H9 (cell line): ENCODE data around the gene LENG1. TPM values are rescaled to one million over a fixed set of nuclear protein-coding genes. Genes with fewer than 3 reads are reported as not detected.
"Not testable (repeated sequence)": the region's sequence is repeated elsewhere in the genome, so short reads cannot be mapped to it uniquely, and the experiment has no call there.

Experiments used
- DNase-seq: peaks from one replicate; pipeline ENCODE4 v3.0.0-alpha.2; 2017
- H2AFZ ChIP-seq: one replicate; pipeline ENCODE4 v1.6.1; 2013; ENCODE audit warnings: mild to moderate bottlenecking, low read length, control low read depth, moderate library complexity
- H2AK5ac ChIP-seq: 2 replicates; pipeline ENCODE4 v1.6.1; 2013; ENCODE audit warnings: low read length, control low read depth, mixed read lengths; ENCODE audit not compliant: insufficient read length
- H2BK120ac ChIP-seq: one replicate; pipeline ENCODE4 v1.6.1; 2013; ENCODE audit warnings: low read depth, mild to moderate bottlenecking, low read length, control low read depth, inconsistent platforms; ENCODE audit not compliant: poor library complexity, severe bottlenecking
- H2BK12ac ChIP-seq: 2 replicates; pipeline ENCODE4 v1.6.1; 2013; ENCODE audit warnings: low read length, control low read depth, mixed read lengths, low read depth; ENCODE audit not compliant: insufficient read length
- H2BK15ac ChIP-seq: 2 replicates; pipeline ENCODE4 v1.6.1; 2013; ENCODE audit warnings: low read depth, low read length, control low read depth
- H2BK20ac ChIP-seq: one replicate; pipeline ENCODE4 v1.6.1; 2013; ENCODE audit warnings: low read depth, mild to moderate bottlenecking, low read length, control low read depth, inconsistent platforms; ENCODE audit not compliant: poor library complexity, severe bottlenecking
- H2BK5ac ChIP-seq: 2 replicates; pipeline ENCODE4 v1.6.1; 2013; ENCODE audit warnings: low read length, control low read depth, mixed read lengths; ENCODE audit not compliant: insufficient read length
- H3K14ac ChIP-seq: 2 replicates; pipeline ENCODE4 v1.6.1; 2013; ENCODE audit warnings: low read length, control low read depth; ENCODE audit not compliant: insufficient read depth
- H3K18ac ChIP-seq: 2 replicates; pipeline ENCODE4 v1.6.1; 2013; ENCODE audit warnings: low read depth, mild to moderate bottlenecking, mixed read lengths, low read length, control low read depth; ENCODE audit not compliant: insufficient read length
- H3K23ac ChIP-seq: 2 replicates; pipeline ENCODE4 v1.6.1; 2013; ENCODE audit warnings: low read length, control low read depth, mixed read lengths, low read depth; ENCODE audit not compliant: insufficient read length
- H3K23me2 ChIP-seq: 2 replicates; pipeline ENCODE4 v1.6.1; 2013; ENCODE audit warnings: low read depth, mild to moderate bottlenecking, mixed read lengths, low read length, control low read depth; ENCODE audit not compliant: insufficient read length, poor library complexity, severe bottlenecking
- H3K27ac ChIP-seq: 2 replicates; pipeline ENCODE4 v1.5.1; 2013; ENCODE audit warnings: low read length, control low read depth, mixed read lengths, low read depth; ENCODE audit not compliant: insufficient read length
- H3K27me3 ChIP-seq: 2 replicates; pipeline ENCODE4 v1.6.1; 2013; ENCODE audit warnings: low read length, control low read depth, inconsistent platforms; ENCODE audit not compliant: insufficient read depth
- H3K4ac ChIP-seq: 2 replicates; pipeline ENCODE4 v1.6.1; 2013; ENCODE audit warnings: low read depth, mild to moderate bottlenecking, control low read depth, inconsistent platforms, low read length, moderate library complexity
- H3K4me1 ChIP-seq: 2 replicates; pipeline ENCODE4 v1.6.1; 2013; ENCODE audit warnings: low read length, control low read depth, inconsistent platforms; ENCODE audit not compliant: insufficient read depth
- H3K4me2 ChIP-seq: 2 replicates; pipeline ENCODE4 v1.6.1; 2013; ENCODE audit warnings: low read length, control low read depth, mixed read lengths; ENCODE audit not compliant: insufficient read length, insufficient read depth
- H3K56ac ChIP-seq: 2 replicates; pipeline ENCODE4 v1.6.1; 2013; ENCODE audit warnings: low read depth, mild to moderate bottlenecking, mixed read lengths, low read length, control low read depth; ENCODE audit not compliant: insufficient read length
- H3K79me1 ChIP-seq: 2 replicates; pipeline ENCODE4 v1.6.1; 2013; ENCODE audit warnings: low read depth, mild to moderate bottlenecking, moderate library complexity, low read length, control low read depth, inconsistent platforms; ENCODE audit not compliant: insufficient read depth, poor library complexity, severe bottlenecking
- H3K79me2 ChIP-seq: 2 replicates; pipeline ENCODE4 v1.6.1; 2013; ENCODE audit warnings: low read length, control low read depth, inconsistent platforms; ENCODE audit not compliant: insufficient read depth
- H3K9ac ChIP-seq: 2 replicates; pipeline ENCODE4 v1.6.1; 2013; ENCODE audit warnings: low read length, control low read depth, mixed read lengths; ENCODE audit not compliant: insufficient read length; ENCODE audit errors: extremely low read depth
- H3K9me3 ChIP-seq: one replicate; pipeline ENCODE4 v1.6.1; 2013; ENCODE audit warnings: low read depth, low read length, inconsistent platforms; ENCODE audit not compliant: control insufficient read depth
- H3T11ph ChIP-seq: one replicate; pipeline ENCODE4 v1.6.1; 2013; ENCODE audit warnings: mild to moderate bottlenecking, low read length, control low read depth, inconsistent platforms
- H4K20me1 ChIP-seq: one replicate; pipeline ENCODE4 v1.6.1; 2013; ENCODE audit not compliant: control insufficient read depth, insufficient read length, insufficient read depth
- H4K5ac ChIP-seq: 2 replicates; pipeline ENCODE4 v1.6.1; 2013; ENCODE audit warnings: low read depth, mild to moderate bottlenecking, mixed read lengths, low read length, control low read depth; ENCODE audit not compliant: insufficient read length
- H4K8ac ChIP-seq: replicated peaks from 2 replicates; pipeline ENCODE4 v1.6.1; 2013; ENCODE audit warnings: low read length, control low read depth, mixed read lengths, low read depth; ENCODE audit not compliant: insufficient read length
- H4K91ac ChIP-seq: 2 replicates; pipeline ENCODE4 v1.6.1; 2013; ENCODE audit warnings: low read depth, mild to moderate bottlenecking, moderate library complexity, mixed read lengths, low read length, control low read depth; ENCODE audit not compliant: insufficient read length
- H3K27ac Mint-ChIP-seq, 3 experiments: 2 replicates in 2 of 3; 3 replicates in 1 of 3; pipeline ENCODE4 v1.8.0; 2020 to 2021; ENCODE audit warnings: mixed read lengths in 3 of 3, mild to moderate bottlenecking in 1 of 3, moderate library complexity in 1 of 3
- H3K27me3 Mint-ChIP-seq: 2 replicates; pipeline ENCODE4 v1.8.0; 2021; ENCODE audit warnings: low read depth, mild to moderate bottlenecking, moderate library complexity, mixed read lengths
- H3K36me3 Mint-ChIP-seq, 3 experiments: 2 replicates in 2 of 3; 3 replicates in 1 of 3; pipeline ENCODE4 v1.8.0; 2020 to 2021; ENCODE audit warnings: low read depth in 3 of 3, mixed read lengths in 3 of 3; ENCODE audit not compliant: insufficient read depth in 1 of 3
- H3K4me1 Mint-ChIP-seq, 2 experiments: 2 replicates each; pipeline ENCODE4 v1.8.0; 2020; ENCODE audit warnings: mixed read lengths in 2 of 2
- H3K4me3 Mint-ChIP-seq, 2 experiments: 2 replicates in 1 of 2; 3 replicates in 1 of 2; pipeline ENCODE4 v1.8.0; 2020 to 2021; ENCODE audit warnings: mild to moderate bottlenecking in 2 of 2, mixed read lengths in 2 of 2, moderate library complexity in 1 of 2
- H3K9me3 Mint-ChIP-seq, 2 experiments: 2 replicates in 1 of 2; 3 replicates in 1 of 2; pipeline ENCODE4 v1.8.0; 2020; ENCODE audit warnings: mild to moderate bottlenecking in 2 of 2, mixed read lengths in 2 of 2, moderate library complexity in 1 of 2
- CTCF ChIP-seq: fragments of 200-600 bp; sonication (generic); conservative IDR thresholded peaks from 3 replicates; pipeline ENCODE4 v1.8.0; 2021; ENCODE audit warnings: antibody characterized with exemption, mild to moderate bottlenecking
- WGBS: extraction: QIAGEN DNeasy Blood & Tissue Kit; methylation state at CpG from one replicate; pipeline ENCODE4 v1.1.7; 2013; ENCODE audit warnings: missing lambda C conversion rate, low lambda C conversion rate, mixed read lengths; ENCODE audit not compliant: insufficient read length; ENCODE audit errors: extremely low coverage; 5-methylcytosine and 5-hydroxymethylcytosine counted together
- total RNA-seq: library from RNA; stranded (reverse); gene quantifications from 2 replicates; pipeline ENCODE4 v1.2.1, GENCODE V29; 2021

LENG1 gene
- total RNA-seq, 1 experiment from 2014 or later = 7.1 TPM

- Histone ChIP-seq H3K9ac (no peak overlapping the region), H2BK5ac (no peak overlapping the region), H2AK5ac (no peak overlapping the region), H3K79me2 (no peaks in the 10 kb centered on the region), H3K27ac (no peak overlapping the region), H2BK120ac (no peak overlapping the region), H2BK12ac (no peak overlapping the region), H3K4me2 (no peak overlapping the region), H3K79me1 (no peaks in the 10 kb centered on the region), H2BK20ac (no peak overlapping the region), H3K9me3 (no peaks in the 10 kb centered on the region), H4K91ac (no peak overlapping the region), H4K20me1 (no peaks in the 10 kb centered on the region), H4K8ac (no peak overlapping the region), H3K56ac (no peak overlapping the region), H2AFZ (no peak overlapping the region), H3K4me1 (no peaks in the 10 kb centered on the region), H3K27me3 (no peaks in the 10 kb centered on the region), H3K18ac (no peak overlapping the region), H3K23ac (no peak overlapping the region), H3K23me2 (peaks cover 2% of the 10 kb centered on the region), H2BK15ac (no peak overlapping the region), H3K14ac (no peak overlapping the region), H3K4ac (no peak overlapping the region), H3T11ph (no peak overlapping the region), H4K5ac (no peak overlapping the region)
- no peaks in the 10 kb centered on the region for H3K27me3 Mint-ChIP-seq
- no peak overlapping the region for H3K4me3 Mint-ChIP-seq
- TF ChIP-seq CTCF = no peak
- H3K9me3 Mint-ChIP-seq = no peaks in the 10 kb centered on the region
- peaks cover 3 to 19% of the 10 kb centered on the region in 2 experiments; a peak in 3 of 4 replicates for H3K4me1 Mint-ChIP-seq
- WGBS = no CpG with 5 or more reads among the region's 11 CpGs
- no peak for DNase-seq
- H3K36me3 Mint-ChIP-seq = peaks cover 23 to 51% (median 46%) of the 10 kb centered on the region in 3 experiments
- no peak overlapping the region for H3K27ac Mint-ChIP-seq
These were observed 23.9 kb upstream of the LENG1 start for GRCh38 chr19:54183431-54183830.

- not testable (repeated sequence) for H3K27me3 Mint-ChIP-seq, H4K91ac ChIP-seq, H2BK5ac ChIP-seq, H4K8ac ChIP-seq, H3K56ac ChIP-seq, H4K20me1 ChIP-seq, DNase-seq, H3K18ac ChIP-seq, H2BK120ac ChIP-seq, H3K4ac ChIP-seq, H3K4me3 Mint-ChIP-seq, H3K27ac Mint-ChIP-seq, H2BK15ac ChIP-seq, H3K23me2 ChIP-seq, H2BK20ac ChIP-seq, H3K79me1 ChIP-seq, H3K23ac ChIP-seq, H3K14ac ChIP-seq, H2AFZ ChIP-seq, H2AK5ac ChIP-seq, H3K9me3 Mint-ChIP-seq, H3K4me1 ChIP-seq, H3K4me2 ChIP-seq, H3K27ac ChIP-seq, H3K9ac ChIP-seq, H3K79me2 ChIP-seq, H2BK12ac ChIP-seq, H3T11ph ChIP-seq, H3K9me3 ChIP-seq, H3K27me3 ChIP-seq, H4K5ac ChIP-seq
- peaks cover 0 to 11% of the 10 kb centered on the region in 2 experiments; a peak in 2 of 4 replicates for H3K4me1 Mint-ChIP-seq
- no CpG with 5 or more reads among the region's 3 CpGs for WGBS
- H3K36me3 Mint-ChIP-seq = peaks cover 23 to 48% (median 43%) of the 10 kb centered on the region in 3 experiments; a peak in 6 of 7 replicates
These were observed 22.4 kb upstream of the LENG1 start for GRCh38 chr19:54181894-54182293.
